Fibroblast of peridontal ligament (primary cell): Measurements from ENCODE around the gene FAM229A.

ENCODE experiments used
- DNase-seq: peaks from one replicate; pipeline ENCODE4 v3.0.0-alpha.2; 2010; ENCODE audit errors: extremely low read depth

FAM229A gene

GRCh38 chr1:32331549-32331948 lies 30.7 kb downstream of the FAM229A start:
- no peak for DNase-seq

- DNase-seq: no peak
These were observed 31.6 kb downstream of the FAM229A start for GRCh38 chr1:32330558-32331151.

GRCh38 chr1:32329931-32330466 lies 32.3 kb downstream of the FAM229A start:
- DNase-seq: no peak

DNA sequence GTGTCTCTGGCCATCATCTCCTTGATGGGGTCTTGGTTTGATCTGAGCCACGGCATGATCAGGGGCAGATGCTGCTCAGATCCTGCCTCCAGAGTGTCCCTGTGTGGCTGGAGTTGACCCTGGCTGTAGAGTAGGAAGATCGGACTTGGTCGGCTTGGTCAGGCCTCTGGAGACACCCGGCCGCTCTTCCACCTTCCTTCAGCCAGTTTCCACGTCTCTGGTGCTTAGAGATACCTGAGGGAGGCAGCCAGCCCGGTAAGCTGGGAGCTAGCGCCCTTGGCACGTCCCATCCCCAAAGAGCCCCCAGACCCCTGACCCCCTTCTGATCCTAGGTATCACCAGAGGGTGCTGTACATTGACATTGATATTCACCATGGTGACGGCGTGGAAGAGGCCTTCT lies 35.1 kb downstream of the FAM229A start:
- DNase-seq: no peak

- DNase-seq: no peak
These were observed 40.5 kb downstream of the FAM229A start for GRCh38 chr1:32321712-32322291.

- no peak for DNase-seq
These were observed 44.0 kb downstream of the FAM229A start for GRCh38 chr1:32318127-32318869.

- DNase-seq: no peak
These were observed 45.4 kb downstream of the FAM229A start for GRCh38 chr1:32316903-32317277.

- no peak for DNase-seq
These were observed 50.4 kb downstream of the FAM229A start for GRCh38 chr1:32311709-32312393.
